GM18507 (cell line): ENCODE results near the gene DAPL1.

Experiments used
- DNase-seq: peaks from one replicate; pipeline ENCODE4 v3.0.0; 2011; ENCODE audit warnings: low read depth; ENCODE audit not compliant: insufficient read length; ENCODE audit errors: extremely low spot score
- FAIRE-seq: peaks from 2 replicates; lab custom pipeline; 2011; peaks lifted over from hg19 to GRCh38; lab: Jason Lieb, UNC

DAPL1 gene

GRCh38 chr2:158795195-158795924, at the start of gene DAPL1:
Gene DAPL1, plus strand, starts transcription at chr2:158795317. Its CDS starts 56 bp downstream, at chr2:158795373.
- FAIRE-seq (no peak), DNase-seq (no peak)

GRCh38 chr2:158745866-158746382, 49.2 kb upstream of the DAPL1 start:
- no peak for FAIRE-seq

GRCh38 chr2:158746488-158746887, 48.6 kb upstream of the DAPL1 start:
- no peak for FAIRE-seq

More at GRCh38 chr2:158745866-158746382, 49.2 kb upstream of the DAPL1 start:
- no peak for DNase-seq

GRCh38 chr2:158747281-158747680, 47.8 kb upstream of the DAPL1 start:
- FAIRE-seq (no peak), DNase-seq (no peak)

More at GRCh38 chr2:158746488-158746887, 48.6 kb upstream of the DAPL1 start:
- DNase-seq: no peak

GRCh38 chr2:158748926-158749590, 46.1 kb upstream of the DAPL1 start:
- FAIRE-seq: no peak

GRCh38 chr2:158750458-158751125, 44.5 kb upstream of the DAPL1 start:
- DNase-seq (no peak), FAIRE-seq (no peak)

More at GRCh38 chr2:158748926-158749590, 46.1 kb upstream of the DAPL1 start:
- DNase-seq: no peak

GRCh38 chr2:158753641-158754611, 41.2 kb upstream of the DAPL1 start:
- FAIRE-seq (peak; percentile 62), DNase-seq (peak; percentile 25)

GRCh38 chr2:158755310-158756087, 39.6 kb upstream of the DAPL1 start:
- no peak for DNase-seq
- FAIRE-seq: no peak

- DNase-seq (no peak), FAIRE-seq (no peak)
Observed at GRCh38 chr2:158756331-158756730, 38.8 kb upstream of the DAPL1 start.

- FAIRE-seq (no peak), DNase-seq (no peak)
Observed at GRCh38 chr2:158756976-158757375, 38.1 kb upstream of the DAPL1 start.

GRCh38 chr2:158760887-158761286, 34.2 kb upstream of the DAPL1 start:
- DNase-seq (no peak), FAIRE-seq (no peak)

- no peak for DNase-seq
- no peak for FAIRE-seq
Observed at GRCh38 chr2:158761621-158762020, 33.5 kb upstream of the DAPL1 start.

GRCh38 chr2:158762336-158762735, 32.8 kb upstream of the DAPL1 start:
- no peak for DNase-seq

GRCh38 chr2:158766524-158766923, 28.6 kb upstream of the DAPL1 start:
- DNase-seq (no peak), FAIRE-seq (no peak)

More at GRCh38 chr2:158762336-158762735, 32.8 kb upstream of the DAPL1 start:
- no peak for FAIRE-seq

- no peak for FAIRE-seq
- DNase-seq: no peak
Observed at GRCh38 chr2:158772306-158773078, 22.6 kb upstream of the DAPL1 start.

- FAIRE-seq (no peak), DNase-seq (no peak)
Observed at GRCh38 chr2:158773121-158773520, 22.0 kb upstream of the DAPL1 start.

- DNase-seq: no peak
- no peak for FAIRE-seq
Observed at GRCh38 chr2:158774681-158775080, 20.4 kb upstream of the DAPL1 start.
